CD14-positive monocyte (primary cell): Measurements from ENCODE around the gene KIF13A. TPM values are rescaled to one million over a fixed set of nuclear protein-coding genes. Genes with fewer than 3 reads are reported as not detected.
A peak's percentile ranks its signal among the peaks of the same experiment; 100 is the strongest.

Experiments
- DNase-seq, 3 donors: peaks; one replicate each; pipeline ENCODE4 v3.0.0-alpha.2; 2011 to 2022
- H2AFZ ChIP-seq: 2 replicates; pipeline ENCODE4 v1.6.0; 2012; ENCODE audit warnings: mild to moderate bottlenecking, low read depth, low read length, inconsistent platforms; ENCODE audit not compliant: insufficient read depth, poor library complexity, severe bottlenecking
- H3K27ac ChIP-seq, 2 donors: 1 replicate in 1 of 2; 2 replicates in 1 of 2; pipeline ENCODE4 v1.5.1; 2012 to 2013; ENCODE audit warnings: low read length in 2 of 2, control low read depth in 1 of 2, inconsistent platforms in 1 of 2, low read depth in 1 of 2, mild to moderate bottlenecking in 1 of 2
- H3K27me3 ChIP-seq, 2 donors: one replicate each; pipeline versions ENCODE4 v1.6.0 to v1.6.1; 2011 to 2013; ENCODE audit warnings: low read length in 2 of 2; ENCODE audit not compliant: control insufficient read depth in 2 of 2, insufficient read depth in 2 of 2
- H3K36me3 ChIP-seq, 2 donors: replicated peaks in 1 of 2; 1 replicate in 1 of 2; 2 replicates in 1 of 2; pipeline versions ENCODE4 v1.5.1 to v1.6.1; 2012 to 2013; ENCODE audit warnings: low read length in 2 of 2, control low read depth in 1 of 2, inconsistent platforms in 1 of 2, mild to moderate bottlenecking in 1 of 2; ENCODE audit not compliant: insufficient read depth in 2 of 2, control insufficient read depth in 1 of 2
- H3K4me1 ChIP-seq, 2 donors: 1 replicate in 1 of 2; 2 replicates in 1 of 2; pipeline versions ENCODE4 v1.5.1 to v1.6.1; 2012 to 2013; ENCODE audit warnings: low read length in 2 of 2, control low read depth in 1 of 2, inconsistent platforms in 1 of 2, mild to moderate bottlenecking in 1 of 2, moderate library complexity in 1 of 2; ENCODE audit not compliant: insufficient read depth in 2 of 2, control insufficient read depth in 1 of 2
- H3K4me2 ChIP-seq: replicated peaks from 2 replicates; pipeline ENCODE3; 2012; ENCODE audit warnings: low read length, moderate library complexity, mild to moderate bottlenecking; ENCODE audit not compliant: poor library complexity, severe bottlenecking; ENCODE audit errors: extremely low read depth
- H3K4me3 ChIP-seq, 3 experiments: fragments of 200-600 bp in 1 of 3; sonication (generic) in 1 of 3; replicated peaks in 1 of 3; 1 replicate in 2 of 3; 2 replicates in 1 of 3; pipeline ENCODE4 v1.5.1; 2011 to 2013; ENCODE audit warnings: low read length in 3 of 3, mild to moderate bottlenecking in 3 of 3, control low read depth in 2 of 3, low read depth in 2 of 3, inconsistent platforms in 1 of 3, moderate library complexity in 1 of 3
- H3K79me2 ChIP-seq: 2 replicates; pipeline ENCODE4 v1.6.0; 2012; ENCODE audit warnings: mild to moderate bottlenecking, control low read depth, inconsistent platforms, low read length, moderate library complexity; ENCODE audit not compliant: insufficient read depth
- H3K9ac ChIP-seq: 2 replicates; pipeline ENCODE4 v1.6.0; 2017; ENCODE audit warnings: low read length, mild to moderate bottlenecking; ENCODE audit not compliant: insufficient read depth, poor library complexity, severe bottlenecking
- H3K9me3 ChIP-seq, 2 donors: replicated peaks in 1 of 2; 1 replicate in 1 of 2; 2 replicates in 1 of 2; pipeline versions ENCODE4 v1.5.1 to v1.6.1; 2012 to 2013; ENCODE audit warnings: low read length in 2 of 2, control low read depth in 1 of 2; ENCODE audit not compliant: control insufficient read depth in 1 of 2, insufficient read depth in 1 of 2
- H4K20me1 ChIP-seq: 2 replicates; pipeline ENCODE4 v1.6.0; 2012; ENCODE audit warnings: mild to moderate bottlenecking, low read length, control low read depth, moderate library complexity; ENCODE audit not compliant: insufficient read depth
- H3K27ac Mint-ChIP-seq, 7 donors: one replicate each; pipeline ENCODE4 v1.8.0; 2020; ENCODE audit warnings: mild to moderate bottlenecking in 7 of 7, mixed read lengths in 7 of 7, moderate library complexity in 6 of 7, inconsistent platforms in 2 of 7
- H3K27me3 Mint-ChIP-seq, 3 donors: one replicate each; pipeline ENCODE4 v1.8.0; 2021 to 2022; ENCODE audit warnings: low read depth in 3 of 3, mild to moderate bottlenecking in 3 of 3, mixed read lengths in 3 of 3, moderate library complexity in 3 of 3, inconsistent platforms in 1 of 3
- H3K36me3 Mint-ChIP-seq, 2 donors: one replicate each; pipeline ENCODE4 v1.8.0; 2020; ENCODE audit warnings: mixed read lengths in 2 of 2, inconsistent platforms in 1 of 2, mild to moderate bottlenecking in 1 of 2
- H3K4me1 Mint-ChIP-seq: one replicate; pipeline ENCODE4 v1.8.0; 2020; ENCODE audit warnings: mild to moderate bottlenecking, mixed read lengths
- H3K4me3 Mint-ChIP-seq, 2 donors: one replicate each; pipeline ENCODE4 v1.8.0; 2020; ENCODE audit warnings: mild to moderate bottlenecking in 2 of 2, mixed read lengths in 2 of 2, moderate library complexity in 1 of 2
- H3K9me3 Mint-ChIP-seq, 7 donors: one replicate each; pipeline ENCODE4 v1.8.0; 2020 to 2022; ENCODE audit warnings: mixed read lengths in 7 of 7, mild to moderate bottlenecking in 6 of 7, moderate library complexity in 6 of 7, inconsistent platforms in 2 of 7
- CTCF ChIP-seq: fragments of 200-600 bp; IDR thresholded peaks from one replicate; pipeline ENCODE4 v1.8.0; 2022; ENCODE audit warnings: antibody characterized with exemption, mild to moderate bottlenecking
- WGBS: methylation state at CpG from one replicate; pipeline ENCODE4 v1.1.5; 2013; ENCODE audit warnings: missing lambda C conversion rate; ENCODE audit not compliant: insufficient coverage; 5-methylcytosine and 5-hydroxymethylcytosine counted together
- intact Hi-C, 2 donors: fragments of 100-400 bp; cut with micrococcal nuclease; formaldehyde crosslinking; loops; one replicate each; pipeline versions ENCODE4 v1.15.0 to v1.15.1; 2023
- polyA plus RNA-seq, 3 donors: library from polyadenylated mRNA; depleted of rRNA in 1 of 3; unstranded in 2 of 3; stranded (reverse) in 1 of 3; fragments of 300-500 nt in 2 of 3; fragments of >200 nt in 1 of 3; fragmentation: Illumina TruSeq in 2 of 3; gene quantifications; 1 replicate in 2 of 3; 2 replicates in 1 of 3; pipeline ENCODE4 v1.2.3, GENCODE V29; 2012 to 2021

KIF13A gene
- polyA plus RNA-seq, 3 donors: 2.9 to 28.4 (median 6.0) TPM

GRCh38 chr6:17995414-17995813 is 8.0 kb upstream of the KIF13A start:
- H3K27me3 Mint-ChIP-seq: peaks cover 6 to 8% (median 8%) of the 10 kb centered on the region in 3 donors
- intact Hi-C loops: loop anchor here in 1 of 2 donors (10.0 kb wide), 2 partner anchors 81 to 129 kb away; partner anchors contain the start of gene NHLRC1
- Histone ChIP-seq H3K4me2 (no peak overlapping the region), H3K4me1 (peaks cover 31 to 40% of the 10 kb centered on the region in 2 donors), H3K27me3 (no peaks in the 10 kb centered on the region), H3K27ac (no peak overlapping the region), H3K9ac (no peak overlapping the region), H3K9me3 (no peaks in the 10 kb centered on the region), H3K4me3 (no peak overlapping the region), H3K79me2 (no peaks in the 10 kb centered on the region), H4K20me1 (no peaks in the 10 kb centered on the region), H3K36me3 (no peaks in the 10 kb centered on the region), H2AFZ (no peak overlapping the region)
- TF ChIP-seq CTCF: no peak
- peak overlapping the region in 1 of 7 donors; percentile 16 for H3K27ac Mint-ChIP-seq
- no peak for DNase-seq
- H3K4me1 Mint-ChIP-seq: peaks cover 39% of the 10 kb centered on the region
- peaks cover 0 to 5% (median 0%) of the 10 kb centered on the region in 7 donors for H3K9me3 Mint-ChIP-seq
- H3K4me3 Mint-ChIP-seq: no peak overlapping the region
- H3K36me3 Mint-ChIP-seq: peaks cover 0 to 2% of the 10 kb centered on the region in 2 donors
- 100% methylated on average over 2 of the region's 4 CpGs for WGBS

- H3K36me3 Mint-ChIP-seq: peaks cover 0 to 2% of the 10 kb centered on the region in 2 donors
- Histone ChIP-seq H4K20me1 (no peaks in the 10 kb centered on the region), H3K9me3 (no peaks in the 10 kb centered on the region), H2AFZ (no peak overlapping the region), H3K27ac (peak overlapping the region; percentile 78 to 96), H3K36me3 (no peaks in the 10 kb centered on the region), H3K4me2 (peak overlapping the region; percentile 7), H3K4me1 (peaks cover 36 to 44% of the 10 kb centered on the region in 2 donors), H3K27me3 (no peaks in the 10 kb centered on the region), H3K79me2 (no peaks in the 10 kb centered on the region), H3K4me3 (no peak overlapping the region), H3K9ac (no peak overlapping the region)
- H3K27ac Mint-ChIP-seq: peak overlapping the region; percentile 88 to 99 (median 93)
- H3K4me3 Mint-ChIP-seq: no peak overlapping the region
- WGBS: no CpG with 5 or more reads among the region's 2 CpGs
- no peak for TF ChIP-seq CTCF
- H3K27me3 Mint-ChIP-seq: peaks cover 6 to 8% (median 6%) of the 10 kb centered on the region in 3 donors
- H3K9me3 Mint-ChIP-seq: peaks cover 0 to 5% (median 0%) of the 10 kb centered on the region in 7 donors
- peaks cover 43% of the 10 kb centered on the region for H3K4me1 Mint-ChIP-seq
- intact Hi-C loops: loop anchor here in 1 of 2 donors (10.0 kb wide), 2 partner anchors 79 to 131 kb away; partner anchors contain the start of gene NHLRC1
- DNase-seq: no peak
These were observed 6.6 kb upstream of the KIF13A start for GRCh38 chr6:17994019-17994418.
